Measurements from ENCODE around the gene MSX1.

The MSX1 gene

DNA sequence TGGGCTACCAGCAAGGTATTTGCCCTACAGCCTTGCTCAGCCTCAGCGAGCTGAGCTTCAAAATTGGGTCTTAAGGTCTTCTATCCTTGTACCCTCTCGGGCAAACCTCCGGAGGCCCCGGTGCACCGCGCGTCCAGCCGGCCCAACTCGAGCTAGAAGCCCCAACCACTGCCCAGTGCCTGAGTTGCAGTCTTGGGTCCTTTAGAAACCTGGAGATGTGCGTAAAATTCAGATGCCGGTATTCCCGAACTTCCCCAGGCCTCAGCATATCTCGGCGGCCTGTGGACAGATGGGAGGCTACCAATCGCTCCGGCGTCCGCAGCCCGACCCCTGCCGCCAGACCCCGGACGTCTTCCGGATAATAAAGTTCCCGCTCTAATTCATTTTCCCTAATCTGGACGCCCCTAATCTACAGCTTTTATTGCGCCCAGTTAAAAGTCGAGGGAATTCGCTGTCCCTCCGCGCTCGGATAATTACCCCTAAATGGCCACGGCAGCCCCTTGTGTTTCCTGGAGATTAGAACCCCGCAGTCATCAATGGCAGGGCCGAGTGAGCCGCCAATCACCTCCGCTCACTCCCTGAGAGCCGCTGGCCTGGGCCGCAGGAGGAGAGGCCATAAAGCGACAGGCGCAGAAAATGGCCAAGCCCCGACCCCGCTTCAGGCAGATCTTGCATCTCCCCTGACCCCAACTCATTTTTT, 1.5 kb upstream of the MSX1 start:
- DNase-seq (ENCODE audit: low read depth), result no peak

GRCh38 chr4:4858527-4859324, 739 bp upstream of the MSX1 start:
- DNase-seq (ENCODE audit: low read depth), result no peak

DNA sequence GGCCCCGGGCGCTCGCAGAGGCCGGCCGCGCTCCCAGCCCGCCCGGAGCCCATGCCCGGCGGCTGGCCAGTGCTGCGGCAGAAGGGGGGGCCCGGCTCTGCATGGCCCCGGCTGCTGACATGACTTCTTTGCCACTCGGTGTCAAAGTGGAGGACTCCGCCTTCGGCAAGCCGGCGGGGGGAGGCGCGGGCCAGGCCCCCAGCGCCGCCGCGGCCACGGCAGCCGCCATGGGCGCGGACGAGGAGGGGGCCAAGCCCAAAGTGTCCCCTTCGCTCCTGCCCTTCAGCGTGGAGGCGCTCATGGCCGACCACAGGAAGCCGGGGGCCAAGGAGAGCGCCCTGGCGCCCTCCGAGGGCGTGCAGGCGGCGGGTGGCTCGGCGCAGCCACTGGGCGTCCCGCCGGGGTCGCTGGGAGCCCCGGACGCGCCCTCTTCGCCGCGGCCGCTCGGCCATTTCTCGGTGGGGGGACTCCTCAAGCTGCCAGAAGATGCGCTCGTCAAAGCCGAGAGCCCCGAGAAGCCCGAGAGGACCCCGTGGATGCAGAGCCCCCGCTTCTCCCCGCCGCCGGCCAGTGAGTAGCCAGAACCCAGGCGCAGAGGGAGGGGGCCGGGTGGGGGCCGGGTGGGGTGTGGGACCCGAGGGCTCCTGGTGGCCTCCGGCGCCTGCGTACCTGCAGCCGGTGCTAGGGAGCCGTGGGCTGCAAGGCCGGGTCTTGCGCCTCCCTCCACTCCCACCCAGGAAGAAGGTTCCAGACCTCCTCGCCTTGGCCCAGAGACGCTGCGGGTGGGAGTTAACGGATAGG, 534 bp downstream of the MSX1 start:
- DNase-seq (ENCODE audit: low read depth), result no peak

GRCh38 chr4:4860600-4861389, 1.3 kb downstream of the MSX1 start:
- DNase-seq (ENCODE audit: low read depth), result no peak

DNA sequence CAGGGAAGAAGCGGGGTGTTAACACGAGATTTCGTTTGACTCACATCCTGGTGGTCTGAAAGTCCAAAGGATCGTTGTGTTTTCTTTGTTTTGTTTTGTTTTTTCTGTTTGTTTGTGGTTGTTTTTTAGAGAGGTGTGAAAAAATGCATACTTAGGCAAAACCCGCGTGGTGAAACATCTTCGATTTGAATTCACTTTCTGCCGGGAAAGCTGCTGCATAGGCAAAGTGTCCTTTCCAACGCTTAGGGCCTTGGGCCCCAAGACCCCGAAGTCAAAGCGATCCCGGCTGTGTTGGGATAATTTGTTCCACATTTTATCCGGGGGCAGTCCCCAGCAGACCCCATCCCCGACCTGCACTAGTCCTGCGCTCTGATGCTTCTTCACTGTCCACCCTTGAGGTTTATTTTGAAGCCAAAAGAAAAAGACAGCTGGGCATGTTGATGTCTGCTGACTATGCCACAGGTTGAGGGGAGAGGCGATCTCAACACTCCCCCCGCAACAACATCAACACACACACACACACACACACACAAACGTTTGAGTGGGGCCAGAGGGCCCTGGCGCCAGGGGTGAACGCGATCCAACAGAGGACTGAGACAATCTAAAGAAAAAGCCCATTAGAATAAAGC, 2.0 kb downstream of the MSX1 start:
- DNase-seq (ENCODE audit: low read depth), result no peak

- no peak for DNase-seq (ENCODE audit: low read depth)
Measured at GRCh38 chr4:4862071-4862551, 2.6 kb downstream of the MSX1 start.

DNA sequence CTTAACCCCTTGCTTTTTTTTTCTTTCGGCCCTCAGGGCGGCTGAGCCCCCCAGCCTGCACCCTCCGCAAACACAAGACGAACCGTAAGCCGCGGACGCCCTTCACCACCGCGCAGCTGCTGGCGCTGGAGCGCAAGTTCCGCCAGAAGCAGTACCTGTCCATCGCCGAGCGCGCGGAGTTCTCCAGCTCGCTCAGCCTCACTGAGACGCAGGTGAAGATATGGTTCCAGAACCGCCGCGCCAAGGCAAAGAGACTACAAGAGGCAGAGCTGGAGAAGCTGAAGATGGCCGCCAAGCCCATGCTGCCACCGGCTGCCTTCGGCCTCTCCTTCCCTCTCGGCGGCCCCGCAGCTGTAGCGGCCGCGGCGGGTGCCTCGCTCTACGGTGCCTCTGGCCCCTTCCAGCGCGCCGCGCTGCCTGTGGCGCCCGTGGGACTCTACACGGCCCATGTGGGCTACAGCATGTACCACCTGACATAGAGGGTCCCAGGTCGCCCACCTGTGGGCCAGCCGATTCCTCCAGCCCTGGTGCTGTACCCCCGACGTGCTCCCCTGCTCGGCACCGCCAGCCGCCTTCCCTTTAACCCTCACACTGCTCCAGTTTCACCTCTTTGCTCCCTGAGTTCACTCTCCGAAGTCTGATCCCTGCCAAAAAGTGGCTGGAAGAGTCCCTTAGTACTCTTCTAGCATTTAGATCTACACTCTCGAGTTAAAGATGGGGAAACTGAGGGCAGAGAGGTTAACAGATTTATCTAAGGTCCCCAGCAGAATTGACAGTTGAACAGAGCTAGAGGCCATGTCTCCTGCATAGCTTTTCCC, 3.4 kb downstream of the MSX1 start:
- DNase-seq (ENCODE audit: low read depth), result no peak

- no peak for DNase-seq (ENCODE audit: low read depth)
Measured at GRCh38 chr4:4864443-4864939, 5.0 kb downstream of the MSX1 start.

- DNase-seq (ENCODE audit: low read depth), result no peak
Measured at GRCh38 chr4:4864940-4865704, 5.7 kb downstream of the MSX1 start.

DNA sequence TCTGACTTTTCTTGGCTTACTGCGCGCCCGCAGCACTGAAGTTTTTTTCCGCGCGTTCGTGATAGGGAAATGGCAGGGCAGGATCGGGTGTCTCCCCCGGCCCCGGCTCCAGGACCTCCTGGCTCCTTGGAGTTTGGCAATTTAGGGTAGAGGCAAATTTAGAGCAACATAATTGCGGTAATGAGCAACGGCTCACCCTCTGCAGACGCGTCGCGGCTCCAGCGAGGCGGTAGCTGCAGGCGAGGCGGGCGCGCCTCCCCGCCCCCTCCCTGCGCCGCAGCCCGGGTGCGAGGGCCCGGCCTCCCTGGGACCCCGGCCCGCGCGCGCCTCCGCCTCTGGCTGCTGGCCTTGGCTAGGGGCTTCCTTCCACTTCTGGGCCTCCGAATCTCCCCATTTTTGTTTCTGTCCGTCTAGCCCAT, 6.2 kb downstream of the MSX1 start:
- no peak for DNase-seq (ENCODE audit: low read depth)

DNA sequence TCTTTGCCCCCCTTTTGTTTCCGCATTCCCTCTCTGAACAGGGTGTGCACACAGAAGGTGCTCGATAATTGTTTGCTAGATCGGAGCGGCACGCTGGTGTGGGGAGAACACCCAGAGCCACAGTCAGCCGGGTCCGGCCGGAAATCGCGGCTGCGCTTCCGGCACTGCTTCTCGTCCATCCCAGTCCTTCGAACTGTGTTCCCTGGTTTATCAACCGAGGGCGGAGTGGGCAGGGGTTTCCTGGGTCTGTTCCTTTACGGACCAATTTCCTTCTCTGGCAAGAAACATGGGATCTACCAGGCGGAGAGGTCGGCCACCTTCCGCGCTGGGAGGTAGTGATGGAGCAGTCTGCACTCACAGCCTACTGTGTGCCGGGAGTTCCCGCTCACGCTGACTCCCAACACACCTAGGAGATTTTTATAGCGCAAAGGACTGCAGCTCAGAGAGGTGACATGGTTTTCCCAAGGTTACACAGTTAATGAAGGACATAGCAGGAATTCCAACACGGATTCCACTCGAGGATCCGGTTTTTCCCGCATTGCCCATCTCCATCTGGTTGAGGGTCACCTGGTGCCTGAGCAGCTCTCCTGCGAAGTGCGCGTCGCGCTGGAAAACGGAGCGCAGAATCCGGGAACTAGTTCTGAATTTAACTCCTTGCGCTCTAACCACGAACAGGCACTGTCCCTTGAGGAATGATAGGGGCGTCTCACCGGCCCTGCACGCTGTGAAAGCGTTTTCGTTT, 6.8 kb downstream of the MSX1 start:
- no peak for DNase-seq (ENCODE audit: low read depth)

DNA sequence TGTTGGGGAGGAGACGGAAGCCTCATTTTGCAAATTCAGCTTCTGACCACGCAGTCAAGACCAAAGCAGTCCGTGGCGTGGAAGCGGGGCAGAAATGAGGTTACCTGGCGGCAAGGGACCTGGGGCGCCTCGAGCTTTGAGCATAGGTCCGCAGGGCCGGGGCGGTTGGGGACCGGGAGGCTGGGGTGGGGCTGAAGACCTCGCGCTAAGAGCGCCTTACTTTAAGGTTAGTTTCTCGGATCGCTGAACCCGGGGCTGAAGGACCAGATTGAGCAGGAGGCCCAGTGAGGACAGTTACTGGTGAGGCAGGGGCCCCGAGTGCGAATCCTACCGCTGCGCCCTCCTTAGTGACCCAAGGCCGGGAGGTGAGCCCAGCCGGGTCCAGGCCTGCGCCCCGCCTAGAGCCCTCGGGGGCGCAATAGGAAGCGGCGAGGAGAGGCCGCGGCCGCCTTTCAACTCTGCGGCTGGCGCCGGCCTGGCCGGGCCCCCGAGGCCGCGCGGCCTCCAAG, 7.5 kb downstream of the MSX1 start:
- no peak for DNase-seq (ENCODE audit: low read depth)

DNA sequence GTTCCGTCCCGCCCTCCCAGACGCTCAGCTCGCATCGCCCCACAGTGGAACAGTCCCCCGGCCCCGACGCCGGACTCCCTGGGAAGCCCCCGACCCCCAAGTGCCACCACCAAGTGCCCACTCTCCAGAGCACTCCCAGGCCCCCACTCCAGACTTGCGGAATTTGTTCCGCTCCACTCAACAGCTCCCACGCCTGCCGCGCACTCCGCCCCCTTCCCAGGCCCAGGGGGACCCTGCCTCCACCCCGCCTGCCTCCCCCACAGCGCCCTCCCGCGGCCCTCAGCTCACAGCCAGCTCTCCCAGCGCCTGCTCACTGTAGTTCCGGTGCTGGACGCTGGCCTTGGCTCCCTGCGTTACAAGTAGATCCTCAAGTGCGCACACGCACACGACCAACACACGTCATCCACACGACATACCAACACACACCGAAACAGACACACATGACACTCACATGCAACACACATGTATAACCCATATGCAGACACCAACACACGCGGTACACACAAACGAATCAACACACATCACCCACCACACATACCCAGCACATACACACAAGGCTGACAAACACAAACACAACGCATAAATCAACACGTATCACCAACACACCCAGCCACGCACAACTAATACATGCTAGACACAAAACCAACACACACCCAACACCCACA, 8.0 kb downstream of the MSX1 start:
- DNase-seq (ENCODE audit: low read depth), result no peak

- no peak for DNase-seq (ENCODE audit: low read depth)
Measured at GRCh38 chr4:4868040-4868757, 8.7 kb downstream of the MSX1 start.

GRCh38 chr4:4868758-4869723, 9.6 kb downstream of the MSX1 start:
- DNase-seq (ENCODE audit: low read depth), result no peak
